Measurements from ENCODE around the gene ENTPD2.

GRCh38 chr9:137017791-137018497, 35.9 kb downstream of the ENTPD2 start:
- TF ChIP-seq CTCF (IDR thresholded peaks at IDR 0.05) (no peak), POLR2AphosphoS5 (IDR thresholded peaks at IDR 0.05) (no peak), EP300 (IDR thresholded peaks at IDR 0.05; ENCODE audit: low read depth) (no peak), POLR2A (IDR thresholded peaks at IDR 0.05) (no peak)

All from transverse colon (tissue), 4 donors.